Skeletal muscle cell (primary cell): ENCODE results near the gene LGALS3BP.
"Not testable (repeated sequence)": the region's sequence is repeated elsewhere in the genome, so short reads cannot be mapped to it uniquely, and the experiment has no call there.

Experiments
- DNase-seq: peaks from one replicate; pipeline ENCODE4 v3.0.0-alpha.2; 2010; ENCODE audit warnings: low read depth
- H3K4me3 ChIP-seq: 2 replicates; pipeline ENCODE4 v1.5.1; 2011; ENCODE audit warnings: low read depth, mild to moderate bottlenecking, control low read depth, low read length, moderate library complexity

Gene LGALS3BP

GRCh38 chr17:78951967-78952551, 27.7 kb downstream of the LGALS3BP start:
- no peak for DNase-seq
- no peak overlapping the region for H3K4me3 ChIP-seq

DNA sequence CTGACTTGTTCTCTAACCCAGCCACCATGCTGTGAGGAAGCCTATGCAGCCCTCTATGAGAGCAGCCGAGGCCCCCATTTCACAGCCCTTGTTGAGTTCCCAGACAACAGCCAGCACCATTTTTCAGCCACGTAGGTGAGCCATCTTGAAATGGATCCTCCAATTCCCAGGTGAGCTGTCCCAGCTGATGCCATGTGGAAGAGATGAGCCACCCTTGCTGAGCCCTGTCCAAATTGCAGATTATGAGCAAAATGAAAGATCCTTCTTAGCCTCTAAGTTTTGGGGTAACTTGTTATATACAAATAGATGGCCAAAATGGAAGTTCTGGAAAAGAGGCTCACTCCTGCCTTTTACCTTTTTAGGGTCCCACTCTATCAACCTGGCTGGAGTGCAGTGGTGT, 28.9 kb downstream of the LGALS3BP start:
- DNase-seq: no peak
- no peak overlapping the region for H3K4me3 ChIP-seq

- no peak overlapping the region for H3K4me3 ChIP-seq
- no peak for DNase-seq
Observed at GRCh38 chr17:78947235-78948149, 32.2 kb downstream of the LGALS3BP start.

- no peak overlapping the region for H3K4me3 ChIP-seq
- DNase-seq: no peak
Observed at GRCh38 chr17:78946631-78947030, 33.1 kb downstream of the LGALS3BP start.

- H3K4me3 ChIP-seq: no peak overlapping the region
- DNase-seq: no peak
Observed at GRCh38 chr17:78946131-78946530, 33.6 kb downstream of the LGALS3BP start.

- not testable (repeated sequence) for DNase-seq, H3K4me3 ChIP-seq
Observed at GRCh38 chr17:78945455-78945854, 34.3 kb downstream of the LGALS3BP start.

- no peak for DNase-seq
- no peak overlapping the region for H3K4me3 ChIP-seq
Observed at GRCh38 chr17:78944956-78945355, 34.8 kb downstream of the LGALS3BP start.

- H3K4me3 ChIP-seq: no peak overlapping the region
- no peak for DNase-seq
Observed at GRCh38 chr17:78944026-78944425, 35.7 kb downstream of the LGALS3BP start.

GRCh38 chr17:78940708-78941107, 39.0 kb downstream of the LGALS3BP start:
- DNase-seq: no peak
- H3K4me3 ChIP-seq: no peak overlapping the region

- H3K4me3 ChIP-seq: no peak overlapping the region
- DNase-seq: no peak
Observed at GRCh38 chr17:78940258-78940657, 39.5 kb downstream of the LGALS3BP start.

- no peak overlapping the region for H3K4me3 ChIP-seq
- DNase-seq: no peak
Observed at GRCh38 chr17:78939615-78940014, 40.1 kb downstream of the LGALS3BP start.

- DNase-seq: no peak
- H3K4me3 ChIP-seq: no peak overlapping the region
Observed at GRCh38 chr17:78937561-78937960, 42.2 kb downstream of the LGALS3BP start.

GRCh38 chr17:78935419-78936323, 44.1 kb downstream of the LGALS3BP start:
- DNase-seq: peak; percentile 96
- no peak overlapping the region for H3K4me3 ChIP-seq

DNA sequence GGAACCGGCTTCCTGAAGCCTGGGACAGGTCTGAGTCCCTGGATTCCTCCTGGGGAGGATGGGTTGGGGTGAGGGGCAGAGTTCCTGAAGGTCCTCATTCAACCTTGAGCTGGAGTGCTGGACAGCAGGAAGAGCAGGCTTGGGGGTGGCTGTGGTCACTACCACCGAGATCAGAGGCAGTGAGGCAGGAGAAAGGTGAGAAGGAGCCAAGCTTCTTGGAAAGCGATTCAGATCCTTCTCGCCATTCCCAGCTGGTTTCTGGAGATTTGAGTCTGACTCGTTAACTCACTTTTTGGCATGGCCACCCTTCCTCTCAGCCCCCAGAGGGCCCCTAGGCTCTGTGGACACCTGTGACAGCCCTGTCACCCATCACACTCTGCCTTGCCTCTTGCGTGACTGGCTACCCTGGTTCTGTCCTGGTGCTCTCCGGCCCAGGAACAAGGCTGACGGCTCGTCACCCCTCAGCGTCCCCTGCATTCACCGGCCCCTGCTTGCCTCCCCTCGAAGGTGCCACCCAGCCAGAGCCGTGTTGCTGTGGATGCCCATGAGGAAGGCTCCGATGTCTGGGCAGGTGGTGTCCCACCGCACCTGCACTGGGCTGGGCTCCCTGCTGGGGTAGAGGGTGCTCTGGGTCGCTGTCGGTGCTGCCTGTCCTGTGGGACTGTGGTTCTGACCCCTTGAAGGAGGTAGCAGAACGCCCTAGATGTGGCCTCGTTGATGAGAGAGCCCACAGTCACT, 44.9 kb downstream of the LGALS3BP start:
- H3K4me3 ChIP-seq: peak overlapping the region; percentile 17
- DNase-seq: no peak

DNA sequence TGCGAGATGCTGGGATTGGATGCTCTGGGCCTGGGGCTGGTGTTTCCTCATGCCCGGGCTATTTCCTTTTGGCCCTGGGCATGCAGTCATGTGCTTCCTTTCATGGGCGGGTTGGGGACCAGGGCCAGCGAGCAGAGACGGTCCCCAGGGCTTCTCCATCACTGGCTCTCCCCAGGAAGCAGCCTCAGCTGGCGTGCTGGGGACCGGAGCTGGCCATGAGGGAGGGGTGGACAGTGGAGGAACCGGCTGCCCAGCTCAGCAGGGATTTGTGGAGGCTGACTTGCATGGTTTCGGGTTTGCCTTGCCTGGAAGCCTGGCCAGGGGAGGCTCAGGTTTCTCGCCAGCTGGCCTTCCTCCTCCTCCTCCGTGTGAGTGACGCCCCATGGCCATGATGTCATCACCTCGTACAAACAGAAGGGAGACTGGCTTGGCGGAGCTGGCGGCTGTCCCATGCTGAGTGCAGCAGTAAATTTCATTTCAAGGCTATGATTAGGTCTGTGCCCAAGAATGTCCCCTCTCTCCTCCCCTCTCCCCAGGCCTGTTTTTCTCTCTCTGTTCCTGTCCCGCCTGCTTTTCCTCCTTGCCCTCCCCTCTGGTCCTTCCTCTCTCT, 45.7 kb downstream of the LGALS3BP start:
- peak overlapping the region; percentile 23 for H3K4me3 ChIP-seq

DNA sequence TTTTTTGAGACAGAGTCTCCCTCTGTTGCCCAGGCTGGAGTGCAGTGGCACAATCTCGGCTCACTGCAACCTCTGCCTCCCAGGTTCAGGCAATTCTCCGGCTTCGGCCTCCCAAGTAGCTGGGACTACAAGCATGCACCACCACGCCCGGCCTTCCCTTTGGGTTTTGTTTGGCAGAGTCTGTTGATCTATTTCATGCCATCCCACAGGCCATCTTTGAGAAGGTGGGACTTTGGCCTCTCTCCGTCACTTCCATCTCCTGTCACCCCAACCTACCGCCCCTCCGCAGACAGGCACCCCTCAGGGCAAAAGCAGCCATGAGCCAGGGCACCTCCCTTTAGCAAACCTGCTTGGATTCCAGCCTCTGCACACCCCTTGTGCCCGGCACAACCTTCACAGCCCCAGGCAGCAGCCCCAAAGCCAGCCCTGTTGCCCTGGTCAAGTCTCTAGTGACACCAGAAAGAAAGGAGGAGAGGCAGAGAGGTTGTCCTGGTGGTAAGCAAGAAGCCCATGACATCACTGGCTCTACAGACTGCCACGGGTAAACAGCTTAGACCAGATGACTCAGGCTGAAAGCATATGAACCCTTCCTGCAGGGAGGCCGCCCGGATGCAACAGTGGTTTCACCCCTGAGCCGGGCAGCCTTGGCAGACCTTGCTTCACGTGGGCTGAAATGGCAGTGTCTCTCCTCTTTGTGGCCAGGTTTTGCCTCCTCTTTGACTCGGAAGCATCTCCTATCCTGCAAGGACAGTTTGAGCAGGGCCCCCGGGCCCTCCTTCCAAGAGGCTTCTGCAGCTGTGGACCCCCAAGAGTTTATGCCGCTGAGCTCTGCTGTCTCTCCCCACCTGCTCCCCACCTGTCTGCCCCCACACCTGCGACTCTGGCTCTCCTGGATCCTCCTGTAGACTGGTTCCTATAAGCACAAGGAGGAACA, 46.4 kb downstream of the LGALS3BP start:
- DNase-seq: peak; percentile 96
- H3K4me3 ChIP-seq: peak overlapping the region; percentile 23

More for the DNA sequence above, 45.7 kb downstream of the LGALS3BP start:
- peak; percentile 99 for DNase-seq

DNA sequence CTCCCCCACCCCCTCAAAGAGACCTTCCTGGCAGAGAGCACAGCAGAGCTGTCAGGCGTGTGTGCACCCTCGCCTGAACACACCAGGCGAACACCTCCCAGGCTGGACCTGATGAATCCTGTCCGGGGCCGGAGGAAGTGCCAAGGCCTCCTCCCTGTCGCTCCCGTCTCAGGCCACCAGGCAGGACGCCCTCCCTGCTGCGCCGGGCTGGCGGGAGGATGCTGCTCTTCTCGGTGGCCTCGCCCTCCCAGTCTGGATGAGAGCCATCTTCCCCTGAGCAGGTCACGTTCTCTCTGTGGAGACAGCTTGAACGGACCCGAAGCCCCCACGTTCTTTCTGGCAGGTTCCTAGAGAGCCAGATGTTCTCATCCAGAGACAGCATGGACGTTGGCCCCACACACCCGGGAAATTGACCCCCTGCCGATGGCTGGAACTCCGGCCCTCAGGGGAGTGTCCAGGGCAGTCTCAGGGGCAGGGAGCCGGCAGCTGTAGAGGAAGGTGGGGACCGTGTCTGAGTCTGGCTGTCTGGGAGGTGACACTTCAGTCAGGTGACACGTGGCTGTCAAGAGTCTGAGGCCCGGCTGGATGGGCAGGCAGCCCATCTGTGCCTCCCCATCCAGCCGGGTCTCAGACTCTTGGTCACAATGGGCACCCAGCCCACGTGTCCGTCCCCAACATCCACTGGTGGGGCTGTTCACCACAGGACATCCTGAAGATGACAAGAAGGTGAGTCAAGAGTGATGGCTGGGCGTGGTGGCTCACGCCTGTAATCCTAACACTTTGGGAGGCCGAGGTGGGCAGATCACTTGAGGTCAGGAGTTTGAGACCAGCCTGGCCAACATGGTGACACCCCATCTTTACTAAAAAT, 49.6 kb downstream of the LGALS3BP start:
- H3K4me3 ChIP-seq: no peak overlapping the region

More for the DNA sequence above, 49.6 kb downstream of the LGALS3BP start:
- DNase-seq: no peak
